ENCODE measurements around the gene SALL1. TPM values are rescaled to one million over a fixed set of nuclear protein-coding genes. Genes with fewer than 3 reads are reported as not detected.

SALL1 gene
- total and polyA plus RNA-seq, 2 of the 8 experiments (the other 6 are each of a cell fraction or from before 2014, with no cell fraction given): 33.7 to 56.8 TPM

GRCh38 chr16:51159865-51160264, 8.8 kb upstream of the SALL1 start:
- Histone ChIP-seq H4K91ac (replicated peaks; ENCODE audit: insufficient read length, low read length) (no peak overlapping the region), H3K23me2 (ENCODE audit: low read depth, low read length) (peaks cover 11% of the 10 kb centered on the region), H3K36me3 (ENCODE audit: control insufficient read depth in 2 of 4, insufficient read depth in 4 of 4, low read length in 3 of 4) (no peaks in the 10 kb centered on the region), H3K4me3 (ENCODE audit: extremely low read depth in 1 of 4, insufficient read depth in 2 of 4, low read depth in 3 of 4, low read length in 4 of 4) (no peak overlapping the region), H3K56ac (replicated peaks; ENCODE audit: insufficient read length, low read depth, low read length) (no peak overlapping the region), H2BK12ac (ENCODE audit: low read depth, low read length) (no peak overlapping the region), H3K4ac (replicated peaks; ENCODE audit: insufficient read length, low read depth, low read length) (no peak overlapping the region), H2BK15ac (ENCODE audit: low read length) (no peak overlapping the region), H3K79me2 (ENCODE audit: control insufficient read depth in 1 of 2, insufficient read depth in 2 of 2, low read length in 2 of 2) (no peaks in the 10 kb centered on the region), H3K79me1 (ENCODE audit: low read depth, low read length) (no peaks in the 10 kb centered on the region), H3K18ac (ENCODE audit: extremely low read depth, low read length) (no peak overlapping the region; the same call in 1 of the 2 replicates), H2BK120ac (replicated peaks; ENCODE audit: low read depth, low read length) (no peak overlapping the region), H2BK20ac (ENCODE audit: low read length) (no peak overlapping the region), H3K4me2 (ENCODE audit: insufficient read depth in 1 of 2, low read depth in 2 of 2, low read length in 2 of 2) (no peak overlapping the region), H3K14ac (ENCODE audit: insufficient read length) (no peak overlapping the region), H3K9me3 (ENCODE audit: insufficient read depth in 2 of 2, low read depth in 1 of 2, low read length in 1 of 2) (no peaks in the 10 kb centered on the region), H2AFZ (ENCODE audit: low read length) (no peak overlapping the region), H3K4me1 (replicated peaks in 1 of 4; ENCODE audit: control insufficient read depth in 3 of 4, insufficient read depth in 4 of 4, low read length in 3 of 4) (peaks cover 2 to 13% (median 7%) of the 10 kb centered on the region in 4 experiments; a peak in 6 of 7 replicates), H4K20me1 (replicated peaks in 1 of 2; ENCODE audit: control insufficient read depth in 1 of 2, insufficient read depth in 2 of 2, low read length in 2 of 2) (no peaks in the 10 kb centered on the region), H3K27ac (ENCODE audit: low read depth, low read length) (no peak overlapping the region), H4K5ac (ENCODE audit: insufficient read length, low read depth, low read length) (no peak overlapping the region), H3K9ac (replicated peaks in 1 of 4; ENCODE audit: extremely low read depth in 1 of 4, low read depth in 3 of 4, low read length in 3 of 4) (no peak overlapping the region), H3K27me3 (replicated peaks in 1 of 4; ENCODE audit: control insufficient read depth in 3 of 4, extremely low read depth in 1 of 4, insufficient read depth in 3 of 4, low read length in 3 of 4) (peaks cover 3 to 23% (median 12%) of the 10 kb centered on the region in 4 experiments; a peak in 6 of 7 replicates), H2BK5ac (ENCODE audit: low read depth, low read length) (no peak overlapping the region), H3K23ac (ENCODE audit: insufficient read length) (no peak overlapping the region), H4K8ac (ENCODE audit: extremely low read depth, insufficient read depth, low read length) (no peak overlapping the region), H2AK5ac (ENCODE audit: low read depth, low read length) (no peak overlapping the region)
- ChIA-PET POLR2A (ENCODE audit: partially characterized antibody) (no interaction called here), CTCF (ENCODE audit: partially characterized antibody) (interaction anchor here (0.9 to 1.1 kb wide), 2 partner anchors 11 to 383 kb away, joined by 3 to 4 read pairs; no protein-coding TSS in a partner anchor)
- DNase-seq (ENCODE audit: low read depth in 1 of 2, low spot score in 2 of 2) (peak in 1 of 2 experiments; percentile 40), FAIRE-seq (no peak)
- 85% methylated on average over 6 of the region's 6 CpGs; no CpG with 5 or more reads in 1 of the 2 experiments for WGBS, 2 experiments (ENCODE audit: extremely low coverage in 1 of 2, insufficient coverage in 1 of 2, insufficient read length in 1 of 2, insufficient replicate concordance in 2 of 2, low coverage in 1 of 2, low lambda C conversion rate in 2 of 2, missing lambda C conversion rate in 1 of 2)
- TF ChIP-seq ZNF274 (IDR thresholded peaks at IDR 0.05; ENCODE audit: borderline replicate concordance, extremely low read depth, low read length): no peak
- TF ChIP-seq FOSL1 (IDR thresholded peaks at IDR 0.05; ENCODE audit: insufficient read depth, low read depth, low read length): no peak
- no peak for TF ChIP-seq EP300 (IDR thresholded peaks at IDR 0.05; ENCODE audit: borderline replicate concordance in 1 of 2, low read depth in 2 of 2, low read length in 2 of 2)
- peak in 1 of 3 experiments; percentile 6; a peak in 1 of 4 replicates for TF ChIP-seq CTCF (IDR thresholded peaks at IDR 0.05; ENCODE audit: control extremely low read depth in 1 of 3, insufficient read depth in 1 of 3, low read depth in 1 of 3, low read length in 3 of 3)
- no peak for TF ChIP-seq KDM1A (IDR thresholded peaks at IDR 0.05; ENCODE audit: borderline replicate concordance, low read length)

All from H1 (cell line).